ENCODE data around the gene QKI.

GRCh38 chr6:163620670-163621330, 206.3 kb downstream of the QKI start:
- TF ChIP-seq CTCF (IDR thresholded peaks at IDR 0.05) (no peak), POLR2A (IDR thresholded peaks at IDR 0.05) (no peak), POLR2AphosphoS5 (IDR thresholded peaks at IDR 0.05) (no peak), EP300 (IDR thresholded peaks at IDR 0.05) (no peak)
